Heart right ventricle (tissue), 16 donors: Measurements from ENCODE around the gene FBXL20. TPM values are rescaled to one million over a fixed set of nuclear protein-coding genes. Genes with fewer than 3 reads are reported as not detected.

Experiments used
- ATAC-seq, 8 donors: fragments of 200-7000 bp; cut with Tn5 transposase; one replicate each; pipeline ENCODE4 v1.9.1; 2020; ENCODE audit warnings: mild to moderate bottlenecking in 8 of 8, moderate library complexity in 8 of 8, moderate number of reproducible peaks in 1 of 8
- DNase-seq, 2 donors: peaks; one replicate each; pipeline ENCODE4 v3.0.0-alpha.2; 2020
- H3K27ac ChIP-seq, 10 donors: fragments of 200-600 bp; sonication (generic) in 2 of 10; one replicate each; pipeline versions ENCODE4 v1.5.0 to v1.8.0; 2020 to 2022; ENCODE audit warnings: mild to moderate bottlenecking in 3 of 10
- H3K27me3 ChIP-seq, 7 donors: fragments of 200-600 bp; one replicate each; pipeline ENCODE4 v1.8.0; 2021 to 2022; ENCODE audit warnings: mild to moderate bottlenecking in 2 of 7
- H3K36me3 ChIP-seq, 9 donors: fragments of 200-600 bp; sonication (generic) in 1 of 9; one replicate each; pipeline versions ENCODE4 v1.5.0 to v1.8.0; 2020 to 2022; ENCODE audit warnings: mild to moderate bottlenecking in 2 of 9
- H3K4me1 ChIP-seq, 9 donors: fragments of 200-600 bp; sonication (generic) in 1 of 9; one replicate each; pipeline versions ENCODE4 v1.5.0 to v1.8.0; 2020 to 2022; ENCODE audit warnings: mild to moderate bottlenecking in 4 of 9
- H3K4me3 ChIP-seq, 10 donors: fragments of 200-600 bp; sonication (generic) in 2 of 10; one replicate each; pipeline versions ENCODE4 v1.5.0 to v1.8.0; 2020 to 2022; ENCODE audit warnings: mild to moderate bottlenecking in 7 of 10, moderate library complexity in 2 of 10
- H3K9me3 ChIP-seq, 11 donors: fragments of 200-600 bp in 10 of 11; sonication (generic) in 2 of 11; one replicate each; pipeline versions ENCODE4 v1.5.0 to v1.8.0; 2013 to 2022; ENCODE audit warnings: mild to moderate bottlenecking in 2 of 11, control low read depth in 1 of 11, moderate library complexity in 1 of 11
- WGBS, 2 donors: extraction: QIAGEN DNeasy Blood & Tissue Kit; methylation state at CpG; one replicate each; pipeline ENCODE4 v1.1.7; 2013; ENCODE audit warnings: inconsistent platforms in 1 of 2; 5-methylcytosine and 5-hydroxymethylcytosine counted together
- intact Hi-C, 10 donors: fragments of 100-400 bp; cut with DNase I; formaldehyde crosslinking; loops; one replicate each; pipeline versions ENCODE4 v1.11.1 to v1.14.2; 2022
- polyA plus RNA-seq, 2 donors: library from polyadenylated mRNA; stranded (reverse); fragments of 200-250 nt; gene quantifications; one replicate each; pipeline ENCODE4 v1.2.3, GENCODE V29; 2013
- total RNA-seq, 10 donors: library from RNA; stranded (reverse); fragmentation: NEBNext Ultra II Directional in 3 of 10; extraction: Animal tissue kit (Norgen Biotek cat#: 25700) in 3 of 10; gene quantifications; one replicate each; pipeline versions ENCODE4 v1.2.1 to v1.2.4, GENCODE V29; 2021 to 2023
- TF ChIP-seq, protein P1 (sequence below), 9 donors: fragments of 200-600 bp; sonication (generic) in 2 of 9; IDR thresholded peaks; one replicate each; pipeline versions ENCODE4 v1.5.0 to v1.8.0; 2021 to 2022; ENCODE audit warnings: antibody characterized with exemption in 9 of 9, mild to moderate bottlenecking in 5 of 9, moderate library complexity in 1 of 9
- donor health status: Arrhythmogenic right ventricular cardiomyopathy.
- donor health status: ischemic (EF 13 %, LVEDD 7.1; RV severe dilation, severe dysfunction).
- donor health status: healthy with polysubstance abuse.
- donor health status: DM: no; HTN: yes; CAD: no.
- donor health status: DM: no; HTN: no; CAD: no.
- donor health status: ischemic (EF 25% LVEDD 6.9; RV normal size, moderate dysfunction).
- donor health status: ischemic (EF 25% LVEDD 5.7; RV mildly dilated, moderate dysfunction).
- donor health status: healthy.
- donor health status: DM: yes; HTN: yes; CAD: no.
- donor health status: Ischemic cardiomyopathy.
- donor health status: ischemic (EF 35%, LVEDD 5.7; RV mildly dilated, moderate dysfunction).
- donor health status: nonischemic (EF 11% LVEDD 7.7; RV severe dilation, severe dysfunction).
- donor health status: DM: yes; HTN: yes; CAD: no.
- donor health status: PGD.
- donor health status: ischemic (EF 29% LVEDD 5.4; RV normal size, mild dysfunction).
- donor health status: nonischemic (EF 23%, LVEDD 6.1; RV moderate dilation, normal function).

Gene FBXL20
- total and polyA plus RNA-seq, 12 donors = 1.7 to 19.7 (median 15.5) TPM

GRCh38 chr17:39208893-39209292, 192.5 kb downstream of the FBXL20 start:
- peaks cover 9 to 25% (median 18%) of the 10 kb centered on the region in 9 donors for H3K4me1 ChIP-seq
- H3K27ac ChIP-seq = peak overlapping the region in 2 of 10 donors; percentile 43 to 50
- H3K27me3 ChIP-seq = peaks cover 0 to 17% (median 2%) of the 10 kb centered on the region in 7 donors
- 68 to 69% methylated on average over 8 of the region's 8 CpGs for WGBS, 2 donors
- peak in 2 of 8 donors; percentile 7 to 19 for ATAC-seq
- TF ChIP-seq, protein P1, sequence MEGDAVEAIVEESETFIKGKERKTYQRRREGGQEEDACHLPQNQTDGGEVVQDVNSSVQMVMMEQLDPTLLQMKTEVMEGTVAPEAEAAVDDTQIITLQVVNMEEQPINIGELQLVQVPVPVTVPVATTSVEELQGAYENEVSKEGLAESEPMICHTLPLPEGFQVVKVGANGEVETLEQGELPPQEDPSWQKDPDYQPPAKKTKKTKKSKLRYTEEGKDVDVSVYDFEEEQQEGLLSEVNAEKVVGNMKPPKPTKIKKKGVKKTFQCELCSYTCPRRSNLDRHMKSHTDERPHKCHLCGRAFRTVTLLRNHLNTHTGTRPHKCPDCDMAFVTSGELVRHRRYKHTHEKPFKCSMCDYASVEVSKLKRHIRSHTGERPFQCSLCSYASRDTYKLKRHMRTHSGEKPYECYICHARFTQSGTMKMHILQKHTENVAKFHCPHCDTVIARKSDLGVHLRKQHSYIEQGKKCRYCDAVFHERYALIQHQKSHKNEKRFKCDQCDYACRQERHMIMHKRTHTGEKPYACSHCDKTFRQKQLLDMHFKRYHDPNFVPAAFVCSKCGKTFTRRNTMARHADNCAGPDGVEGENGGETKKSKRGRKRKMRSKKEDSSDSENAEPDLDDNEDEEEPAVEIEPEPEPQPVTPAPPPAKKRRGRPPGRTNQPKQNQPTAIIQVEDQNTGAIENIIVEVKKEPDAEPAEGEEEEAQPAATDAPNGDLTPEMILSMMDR (IDR thresholded peaks at IDR 0.05) = no peak
- intact Hi-C loops = loop anchor here in 5 of 10 donors (2.0 to 5.0 kb wide), 2 partner anchors 33 to 36 kb away; no protein-coding TSS in a partner anchor
- no peak for DNase-seq
- H3K9me3 ChIP-seq = no peaks in the 10 kb centered on the region
- H3K4me3 ChIP-seq = peak overlapping the region in 1 of 10 donors; percentile 53
- H3K36me3 ChIP-seq = peaks cover 0 to 15% (median 13%) of the 10 kb centered on the region in 9 donors

- intact Hi-C loops = loop anchor here in 5 of 10 donors (2.0 to 5.0 kb wide), 2 partner anchors 34 to 37 kb away; no protein-coding TSS in a partner anchor
- Histone ChIP-seq H3K27me3 (peaks cover 0 to 17% (median 2%) of the 10 kb centered on the region in 7 donors), H3K4me3 (no peak overlapping the region), H3K9me3 (no peaks in the 10 kb centered on the region), H3K36me3 (peaks cover 0 to 23% (median 21%) of the 10 kb centered on the region in 9 donors), H3K4me1 (peaks cover 9 to 25% (median 18%) of the 10 kb centered on the region in 9 donors), H3K27ac (no peak overlapping the region)
- TF ChIP-seq, protein P1 (IDR thresholded peaks at IDR 0.05) = no peak
- DNase-seq = no peak
- WGBS, 2 donors = 67% methylated on average over 7 of the region's 7 CpGs
- no peak for ATAC-seq
Observed at GRCh38 chr17:39208136-39208535, 193.3 kb downstream of the FBXL20 start.

DNA sequence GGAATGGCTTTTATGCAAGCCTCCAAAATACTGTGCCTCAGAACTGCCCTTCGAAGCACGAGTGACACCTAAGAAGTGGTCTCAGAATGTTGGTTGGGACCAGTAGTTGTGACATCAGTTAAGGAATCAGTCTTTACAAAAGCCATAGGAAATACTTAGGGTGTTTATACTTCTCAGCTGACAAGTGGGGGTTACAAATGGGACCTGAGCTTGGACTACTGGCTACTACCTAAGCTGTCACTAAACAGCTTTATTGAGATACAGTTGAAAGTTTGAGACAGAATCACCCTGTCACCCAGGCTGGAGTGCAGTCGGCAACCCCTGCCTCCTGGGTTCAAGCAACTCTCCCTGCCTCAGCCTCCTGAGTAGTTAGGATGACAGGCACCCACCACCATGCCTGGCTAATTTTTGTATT, 196.3 kb downstream of the FBXL20 start:
- DNase-seq = no peak
- H3K4me1 ChIP-seq = peaks cover 17 to 44% (median 33%) of the 10 kb centered on the region in 9 donors
- H3K9me3 ChIP-seq = no peaks in the 10 kb centered on the region
- WGBS, 2 donors = 76 to 81% methylated on average over 3 of the region's 3 CpGs
- intact Hi-C loops = loop anchor here in 4 of 10 donors (5.0 kb wide), 1 partner anchor 37 kb away; no protein-coding TSS in a partner anchor
- peaks cover 0 to 6% (median under 1%) of the 10 kb centered on the region in 7 donors for H3K27me3 ChIP-seq
- TF ChIP-seq, protein P1 (IDR thresholded peaks at IDR 0.05) = no peak
- H3K36me3 ChIP-seq = peaks cover 0 to 44% (median 40%) of the 10 kb centered on the region in 9 donors
- H3K4me3 ChIP-seq = no peak overlapping the region
- no peak overlapping the region for H3K27ac ChIP-seq
- ATAC-seq = no peak

DNA sequence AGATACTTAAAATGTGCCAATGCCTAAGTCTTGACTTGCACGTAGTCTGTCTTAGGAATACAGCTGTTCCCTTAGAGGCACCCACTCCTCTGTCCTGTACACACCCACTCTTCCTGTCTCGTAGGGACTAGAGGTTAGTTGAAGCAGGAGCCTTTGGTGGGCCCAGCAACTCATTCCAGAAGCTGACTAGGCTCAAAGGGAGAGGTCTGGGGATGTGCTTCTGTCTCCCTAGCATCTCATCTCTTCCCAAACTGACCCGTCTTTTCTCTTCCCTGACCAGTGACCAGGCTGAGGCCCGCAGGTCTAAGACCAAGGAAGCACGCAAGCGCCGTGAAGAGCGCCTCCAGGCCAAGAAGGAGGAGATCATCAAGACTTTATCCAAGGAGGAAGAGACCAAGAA, 197.2 kb downstream of the FBXL20 start:
- WGBS, 2 donors = 85% methylated on average over 8 of the region's 8 CpGs
- no peak overlapping the region for H3K4me3 ChIP-seq
- H3K9me3 ChIP-seq = no peaks in the 10 kb centered on the region
- peaks cover 10 to 39% (median 27%) of the 10 kb centered on the region in 9 donors for H3K4me1 ChIP-seq
- TF ChIP-seq, protein P1 (IDR thresholded peaks at IDR 0.05) = no peak
- DNase-seq (no peak), ATAC-seq (no peak)
- H3K36me3 ChIP-seq = peaks cover 0 to 44% (median 40%) of the 10 kb centered on the region in 9 donors
- intact Hi-C loops = no loop called here
- no peak overlapping the region for H3K27ac ChIP-seq
- no peaks in the 10 kb centered on the region for H3K27me3 ChIP-seq

Other genes starting within 250 kb of the FBXL20 start
- 10 to 100 TPM in 7 of 10 donors, 1 to 10 TPM in 3; 9.1 to 21.3 (median 11.2) TPM for gene PLXDC1, start 250.0 kb downstream of the FBXL20 start, total RNA-seq
- 10 to 100 TPM in 1 of 2 donors, 1 to 10 TPM in 1; 7.3 to 20.0 TPM for gene PLXDC1, start 250.0 kb downstream of the FBXL20 start, polyA plus RNA-seq
- gene ARL5C, start 235.5 kb downstream of the FBXL20 start, total RNA-seq = not detected
- not detected for gene ARL5C, start 235.5 kb downstream of the FBXL20 start, polyA plus RNA-seq
- 1 to 10 TPM; 3.3 to 7.9 (median 4.6) TPM for gene CACNB1, start 204.0 kb downstream of the FBXL20 start, total RNA-seq
- 10 to 100 TPM in 1 of 2 donors, 1 to 10 TPM in 1; 6.8 to 11.5 TPM for gene CACNB1, start 204.0 kb downstream of the FBXL20 start, polyA plus RNA-seq
- 1,000 to 10,000 TPM in 3 of 10 donors, 100 to 1,000 TPM in 7; 907 to 1,150 (median 965) TPM for gene RPL19, start 201.3 kb downstream of the FBXL20 start, total RNA-seq
- gene RPL19, start 201.3 kb downstream of the FBXL20 start, polyA plus RNA-seq = 1,000 to 10,000 TPM; 1,654 to 3,029 TPM
- gene STAC2, start 175.7 kb downstream of the FBXL20 start, total RNA-seq = 1 to 10 TPM in 3 of 10 donors, under 1 TPM in 6, not detected in 1; 0.09 to 2.0 (median 0.37) TPM
- gene STAC2, start 175.7 kb downstream of the FBXL20 start, polyA plus RNA-seq = 1 to 10 TPM in 1 of 2 donors, under 1 TPM in 1; 0.51 to 4.9 TPM
- 10 to 100 TPM; 21.8 to 27.3 (median 25.8) TPM for gene MED1, start 49.6 kb upstream of the FBXL20 start, total RNA-seq
- gene MED1, start 49.6 kb upstream of the FBXL20 start, polyA plus RNA-seq = 1 to 10 TPM; 5.8 to 7.2 TPM
- gene CDK12, start 59.9 kb upstream of the FBXL20 start, total RNA-seq = 10 to 100 TPM; 20.0 to 29.3 (median 24.3) TPM
- gene CDK12, start 59.9 kb upstream of the FBXL20 start, polyA plus RNA-seq = 1 to 10 TPM; 5.0 to 9.6 TPM
- not detected for gene NEUROD2, start 206.3 kb upstream of the FBXL20 start, total RNA-seq
- not detected for gene NEUROD2, start 206.3 kb upstream of the FBXL20 start, polyA plus RNA-seq
- 1 to 10 TPM in 2 of 10 donors, under 1 TPM in 7, not detected in 1; 0.28 to 1.1 (median 0.63) TPM for gene PPP1R1B, start 225.3 kb upstream of the FBXL20 start, total RNA-seq
- gene PPP1R1B, start 225.3 kb upstream of the FBXL20 start, polyA plus RNA-seq = 1 to 10 TPM in 1 of 2 donors, under 1 TPM in 1; 0.80 to 2.1 TPM
- gene STARD3, start 235.5 kb upstream of the FBXL20 start, total RNA-seq = 10 to 100 TPM; 14.2 to 25.3 (median 19.6) TPM
- gene STARD3, start 235.5 kb upstream of the FBXL20 start, polyA plus RNA-seq = 10 to 100 TPM; 39.2 to 46.1 TPM